Esophagus mucosa (tissue), 1 donor: ENCODE measurements around the gene ZNF182. TPM values are rescaled to one million over a fixed set of nuclear protein-coding genes. Genes with fewer than 3 reads are reported as not detected.

Experiments used
- total RNA-seq: library from RNA; stranded (reverse); gene quantifications from one replicate; pipeline ENCODE4 v1.2.4, GENCODE V29; 2023
- donor health status: DM: yes; HTN: yes; CAD: no.

Gene ZNF182
- total RNA-seq, 1 donor from 2014 or later: 1.7 TPM

Other genes starting within 250 kb of the ZNF182 start
- 7.8 TPM for gene ZNF81, start 167.1 kb downstream of the ZNF182 start, total RNA-seq
- gene SPACA5, start 3.0 kb upstream of the ZNF182 start, total RNA-seq: not detected
- gene ZNF630, start 67.7 kb upstream of the ZNF182 start, total RNA-seq: 1.4 TPM
- not detected for gene SPACA5B, start 126.6 kb upstream of the ZNF182 start, total RNA-seq
- not detected for gene SSX5, start 192.8 kb upstream of the ZNF182 start, total RNA-seq